HG02588 (cell line): ENCODE results near the gene EVA1A.

Experiments used
- ATAC-seq: cut with Tn5 transposase; IDR thresholded peaks from one replicate; pipeline ENCODE4 v1.9.1; 2021; ENCODE audit warnings: mild to moderate bottlenecking, moderate library complexity; ENCODE audit not compliant: unreplicated experiment

The EVA1A gene

GRCh38 chr2:75564026-75564688 lies 3.4 kb upstream of the EVA1A start:
- ATAC-seq, result no peak

- no peak for ATAC-seq
Observed at GRCh38 chr2:75563591-75563990, 2.9 kb upstream of the EVA1A start.

DNA sequence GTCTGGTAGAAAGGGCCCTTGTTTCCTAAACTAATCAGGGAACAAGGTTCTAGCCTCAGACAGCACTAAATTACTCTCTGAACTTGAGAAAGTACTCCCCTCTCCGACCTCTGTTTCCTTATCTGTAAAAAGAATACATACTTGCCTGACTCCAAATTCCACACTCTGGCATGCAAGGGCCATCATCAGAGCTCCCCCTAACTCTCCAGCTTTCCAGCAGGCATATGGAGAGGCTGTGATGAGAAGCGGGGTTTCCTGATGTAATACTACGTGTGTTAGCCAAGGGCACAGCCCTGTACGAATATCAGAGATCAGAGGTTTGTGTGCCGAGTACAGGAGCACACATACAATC lies 1.8 kb upstream of the EVA1A start:
- no peak for ATAC-seq

DNA sequence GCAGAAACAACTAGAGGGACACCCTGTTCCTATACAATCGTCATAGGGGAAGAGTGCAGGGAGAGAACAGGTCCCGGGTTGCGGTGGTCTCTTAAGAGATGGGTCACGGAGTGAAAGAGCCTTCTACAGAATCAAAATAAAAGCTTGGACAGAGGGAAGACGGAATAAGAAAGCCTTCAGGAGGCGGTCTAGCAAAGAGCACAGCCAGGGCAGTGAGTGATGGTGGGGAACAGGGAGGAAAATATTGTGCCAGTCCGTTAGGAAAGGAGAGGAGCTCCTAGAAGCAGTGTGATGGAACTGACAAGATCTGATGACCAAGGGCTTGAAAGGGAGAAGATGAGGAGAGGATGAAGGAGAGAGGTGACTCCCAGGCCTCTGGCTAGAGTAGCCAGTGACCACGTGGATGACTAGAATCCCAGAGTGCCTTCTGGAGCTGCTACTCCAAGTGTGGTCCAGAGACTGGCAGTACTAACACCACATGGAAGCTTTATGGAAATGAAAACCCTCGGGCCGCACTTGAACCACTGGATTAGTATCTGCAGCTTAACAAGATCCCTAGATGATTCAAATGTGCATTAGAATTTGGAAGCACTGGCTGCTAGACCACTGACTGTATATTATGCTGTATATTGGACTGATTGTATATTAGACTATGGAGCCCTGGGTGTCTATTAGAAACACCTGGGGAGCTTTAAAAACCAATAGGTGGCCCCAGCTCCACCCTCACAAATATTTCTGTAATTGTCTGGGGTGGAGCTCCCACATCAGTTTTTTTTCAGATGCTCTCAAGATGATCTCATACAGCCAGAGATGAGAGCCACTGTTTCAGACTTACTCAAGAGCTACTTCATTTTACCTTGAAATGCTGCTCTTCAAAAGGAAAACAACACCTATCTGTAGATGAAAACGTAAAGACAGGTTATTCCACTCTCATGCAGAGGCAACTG lies 1.1 kb upstream of the EVA1A start:
- no peak for ATAC-seq

DNA sequence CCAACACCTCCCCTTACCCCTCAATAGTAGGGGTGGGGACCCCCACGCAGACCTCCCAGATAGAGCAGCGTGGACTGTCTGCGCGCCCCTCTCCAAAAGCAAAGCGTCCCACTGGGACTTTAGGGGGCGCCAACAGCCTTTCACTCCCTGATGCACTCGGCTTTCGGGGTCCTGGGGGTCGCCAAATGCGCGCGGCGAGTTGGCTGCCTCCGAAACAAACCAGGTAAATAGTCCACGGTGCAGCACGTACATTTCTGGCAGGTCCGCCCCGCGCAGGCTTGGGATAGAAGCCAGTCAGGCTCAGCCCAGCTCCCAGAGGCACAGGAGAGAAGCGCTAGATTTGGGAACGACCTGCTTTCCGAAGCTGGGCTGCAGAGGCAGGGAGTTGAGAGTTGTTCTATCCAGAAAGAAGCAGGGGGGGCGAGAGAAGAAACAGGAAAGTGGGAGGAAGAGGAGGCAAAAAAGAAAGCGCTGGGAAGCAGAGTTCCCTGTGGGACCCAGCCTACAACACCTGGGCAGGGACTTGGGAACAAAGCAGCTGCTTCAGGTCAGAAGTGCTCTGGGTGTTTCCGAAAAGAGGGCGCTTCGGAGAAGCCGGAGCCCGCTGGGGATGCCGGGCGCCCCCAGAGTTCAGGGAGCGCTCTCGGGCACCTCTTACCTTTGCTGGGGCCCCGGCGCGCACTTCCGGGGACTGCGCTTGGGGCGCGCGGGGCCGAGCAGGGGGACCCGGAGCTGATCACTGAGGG lies 544 bp downstream of the EVA1A start:
- ATAC-seq, result no peak

- no peak for ATAC-seq
Observed at GRCh38 chr2:75559680-75560021, 1.1 kb downstream of the EVA1A start.

DNA sequence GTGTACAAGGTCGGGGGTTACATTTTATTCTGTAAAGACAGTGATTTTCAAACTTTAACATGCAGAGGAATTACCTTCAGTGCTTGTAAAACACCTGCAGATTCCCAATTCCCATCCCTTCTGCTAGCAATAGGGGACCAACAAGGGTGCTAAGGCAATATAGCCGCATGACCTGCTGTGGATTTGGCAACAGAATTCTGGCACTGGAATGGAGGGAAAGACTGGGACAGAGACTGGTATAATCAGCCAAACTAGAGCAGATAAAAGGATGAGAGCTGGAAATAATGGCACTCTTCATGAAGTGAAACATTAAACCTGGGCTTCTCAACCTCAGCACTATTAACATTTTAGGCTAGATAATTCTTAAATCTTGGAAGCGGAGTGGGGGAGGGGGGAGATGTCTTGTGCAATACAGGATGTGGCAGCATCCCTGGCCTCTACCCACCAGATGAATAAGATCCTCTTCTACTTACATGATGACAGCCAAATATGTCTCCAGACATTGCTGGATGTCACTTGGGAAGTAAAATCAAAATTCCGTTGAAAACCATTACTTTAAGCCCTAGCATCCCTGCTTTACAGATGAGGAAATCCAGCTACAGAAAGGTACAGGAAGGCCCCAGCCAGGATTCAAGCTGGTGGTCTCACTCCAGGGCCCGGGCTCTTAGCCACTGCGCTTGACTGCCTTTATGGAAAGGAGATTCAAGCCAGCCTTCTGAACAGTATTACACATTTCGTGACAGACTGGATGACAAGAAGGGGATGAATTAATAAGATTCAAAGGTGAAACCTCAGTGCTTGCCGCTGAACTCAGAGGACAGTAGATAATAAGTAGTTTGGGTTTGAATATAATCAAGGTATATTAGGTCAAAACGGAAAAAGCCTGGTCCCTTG lies 1.7 kb downstream of the EVA1A start:
- no peak for ATAC-seq

GRCh38 chr2:75558136-75558535 lies 2.6 kb downstream of the EVA1A start:
- no peak for ATAC-seq

DNA sequence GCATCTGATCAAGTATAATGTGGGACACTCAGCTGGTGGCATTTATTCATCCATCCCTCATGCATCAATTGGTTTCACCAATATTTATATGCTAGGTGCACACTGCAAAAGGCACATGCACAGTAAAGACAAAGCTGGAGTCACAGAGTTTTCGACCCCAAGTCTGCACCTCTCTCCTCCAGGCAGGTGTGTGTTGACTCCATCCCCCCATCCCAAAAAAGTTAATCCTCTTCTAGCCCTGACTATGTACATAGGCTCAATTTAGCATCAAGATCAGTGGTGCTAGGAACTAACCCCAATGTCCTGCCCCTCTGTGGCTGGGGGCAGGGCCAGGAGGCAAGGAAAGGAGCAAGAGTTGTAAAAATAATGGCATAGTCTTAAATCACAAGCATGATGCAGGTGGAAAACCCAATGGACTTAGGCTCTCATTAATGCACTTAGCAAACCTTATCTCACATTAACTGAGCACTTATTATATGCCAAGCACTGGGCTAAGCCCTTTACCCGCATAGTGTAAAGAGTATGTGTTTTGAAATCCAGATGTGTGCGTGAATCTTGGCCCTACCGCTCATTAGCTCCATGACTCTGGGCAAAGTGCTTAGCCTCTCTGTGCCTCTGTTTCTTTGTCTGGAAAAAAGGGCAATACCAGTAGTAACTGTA lies 3.1 kb downstream of the EVA1A start:
- no peak for ATAC-seq

DNA sequence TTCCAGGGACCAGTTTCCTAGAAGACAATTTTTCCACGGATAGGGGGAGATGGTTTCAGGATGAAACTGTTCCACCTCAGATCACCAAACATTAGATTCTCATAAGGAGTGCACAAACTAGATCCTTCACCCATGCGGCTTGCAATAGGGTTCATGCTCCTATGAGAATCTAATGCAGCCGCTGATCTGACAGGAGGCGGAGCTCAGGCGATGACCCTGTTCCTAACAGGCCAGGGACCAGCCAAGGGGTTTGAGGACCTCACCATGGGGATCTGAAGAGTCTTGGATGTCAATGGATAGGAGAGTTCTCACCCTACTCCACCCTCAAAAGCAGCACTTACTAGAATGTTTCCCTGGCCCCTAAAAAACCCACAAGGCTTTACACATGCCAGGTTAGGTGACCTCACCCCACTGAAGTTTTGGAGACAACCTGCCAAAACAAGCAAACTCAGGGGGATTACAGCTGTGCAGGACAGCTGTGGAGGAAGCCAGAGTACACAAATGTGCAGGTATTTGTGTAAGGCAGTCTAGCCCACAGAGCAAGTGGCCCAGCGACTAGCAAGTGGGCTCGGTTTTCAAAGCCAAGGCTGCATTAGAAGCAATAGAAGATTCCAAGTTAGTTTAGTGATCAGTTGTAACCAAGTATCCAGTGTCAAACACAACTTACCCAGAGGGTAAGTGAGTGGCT lies 3.9 kb downstream of the EVA1A start:
- ATAC-seq, result no peak

DNA sequence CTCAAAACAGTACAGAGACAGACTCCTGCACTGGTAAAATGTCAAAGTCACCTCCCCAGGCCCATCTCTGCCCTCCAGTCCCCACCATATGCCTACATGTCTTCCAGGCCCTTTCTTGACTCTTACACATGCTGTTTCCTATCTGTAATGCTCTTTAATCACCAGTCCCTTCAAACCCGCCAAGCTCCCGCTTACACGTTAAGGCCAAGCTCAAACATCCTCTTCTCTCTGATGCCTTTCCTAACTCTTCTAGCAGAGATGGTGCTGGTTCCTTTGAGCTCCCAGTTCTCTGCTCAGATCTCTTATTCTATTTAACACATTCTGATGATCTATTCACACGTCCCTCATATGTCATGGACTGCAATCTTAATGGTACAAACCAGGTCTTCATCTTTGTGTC lies 5.0 kb downstream of the EVA1A start:
- no peak for ATAC-seq

DNA sequence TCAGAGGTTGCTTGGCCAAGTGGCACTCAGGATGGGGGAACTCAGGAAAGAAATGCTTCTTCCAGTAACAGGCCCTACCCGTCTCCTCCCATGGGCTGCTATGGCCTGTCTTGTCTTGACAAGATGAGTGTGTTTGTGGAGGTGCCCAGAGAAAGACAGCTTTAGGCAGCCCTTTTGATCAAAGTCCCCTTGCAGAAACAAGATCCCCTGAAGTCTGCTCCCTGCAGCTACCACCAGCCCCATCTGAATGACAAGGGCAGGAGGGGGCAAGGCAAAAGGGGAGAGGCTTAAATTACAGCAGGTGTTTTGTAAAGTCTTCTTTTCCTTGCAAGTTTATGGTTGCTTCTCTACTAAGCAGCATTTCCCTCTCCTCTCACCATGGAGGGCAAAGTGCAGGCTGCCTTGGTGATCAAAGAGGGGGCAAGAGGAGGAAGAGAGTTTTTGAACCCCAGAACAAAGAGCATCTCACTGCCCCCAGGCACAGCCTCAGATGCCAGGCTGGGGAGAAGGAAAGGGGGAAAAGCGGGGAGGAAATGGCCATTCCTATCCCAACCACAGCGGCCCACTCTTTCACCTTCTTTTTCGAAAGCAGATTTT lies 6.7 kb downstream of the EVA1A start:
- ATAC-seq, result no peak

DNA sequence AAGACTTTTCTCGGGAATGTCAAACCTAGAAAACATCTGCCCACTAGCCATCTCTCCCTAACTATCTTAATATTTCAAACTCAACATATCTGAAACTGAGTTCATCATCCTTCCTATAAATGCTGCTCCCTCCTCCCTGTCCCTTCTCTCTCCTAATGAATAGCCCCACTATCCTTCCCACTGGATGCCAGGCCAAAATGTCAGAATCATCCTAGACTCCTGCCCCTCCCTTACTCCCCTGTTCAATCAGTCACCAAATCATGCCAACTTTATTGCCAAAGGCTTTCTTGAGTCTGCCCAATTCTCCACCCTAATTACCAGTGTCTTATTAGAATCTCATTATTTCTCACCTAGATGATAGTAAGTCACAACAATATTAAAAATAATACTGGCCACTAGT lies 8.5 kb downstream of the EVA1A start:
- no peak for ATAC-seq

GRCh38 chr2:75551434-75551833 lies 9.3 kb downstream of the EVA1A start:
- no peak for ATAC-seq

GRCh38 chr2:75549401-75550253 lies 11.1 kb downstream of the EVA1A start:
- ATAC-seq, result no peak

- ATAC-seq, result no peak
Observed at GRCh38 chr2:75548036-75548573, 12.6 kb downstream of the EVA1A start.

- no peak for ATAC-seq
Observed at GRCh38 chr2:75547345-75548035, 13.2 kb downstream of the EVA1A start.

DNA sequence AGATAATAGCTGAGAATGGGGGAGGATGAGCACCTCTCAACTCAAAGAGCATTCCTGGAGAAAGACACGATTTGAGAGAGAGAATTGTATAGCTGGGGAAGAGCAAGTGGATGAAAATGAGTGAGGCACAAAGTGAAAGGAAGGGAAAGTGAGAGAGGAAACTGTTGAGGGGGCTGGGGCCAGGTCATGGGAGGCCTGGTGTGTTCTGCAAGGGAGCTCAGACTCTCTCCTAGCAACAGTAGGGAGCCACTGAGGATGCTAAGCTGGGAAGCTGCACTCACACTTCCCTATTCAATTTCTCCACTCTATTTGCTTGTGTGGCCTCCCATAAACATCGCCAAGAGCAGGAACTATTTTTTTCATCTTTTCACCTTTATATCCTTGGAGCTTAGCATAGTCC lies 14.8 kb downstream of the EVA1A start:
- ATAC-seq, result no peak
